Measurements from ENCODE around the gene ADTRP.

The ADTRP gene

GRCh38 chr6:11773013-11773412 is 5.6 kb downstream of the ADTRP start:
- DNase-seq (ENCODE audit: low read depth) = no peak

- DNase-seq (ENCODE audit: low read depth) = peak; percentile 84
Measured at GRCh38 chr6:11772109-11772825, 6.3 kb downstream of the ADTRP start.

- no peak for DNase-seq (ENCODE audit: low read depth)
Measured at GRCh38 chr6:11771473-11772048, 7.0 kb downstream of the ADTRP start.

GRCh38 chr6:11770546-11771466 is 7.8 kb downstream of the ADTRP start:
- DNase-seq (ENCODE audit: low read depth) = peak; percentile 95

- no peak for DNase-seq (ENCODE audit: low read depth)
Measured at GRCh38 chr6:11769811-11770545, 8.6 kb downstream of the ADTRP start.

GRCh38 chr6:11769244-11769643 is 9.4 kb downstream of the ADTRP start:
- no peak for DNase-seq (ENCODE audit: low read depth)

GRCh38 chr6:11767978-11768756 is 10.4 kb downstream of the ADTRP start:
- DNase-seq (ENCODE audit: low read depth) = no peak

- no peak for DNase-seq (ENCODE audit: low read depth)
Measured at GRCh38 chr6:11767458-11767857, 11.1 kb downstream of the ADTRP start.

- DNase-seq (ENCODE audit: low read depth) = peak; percentile 95
Measured at GRCh38 chr6:11766589-11767450, 11.8 kb downstream of the ADTRP start.

GRCh38 chr6:11766043-11766442 is 12.6 kb downstream of the ADTRP start:
- no peak for DNase-seq (ENCODE audit: low read depth)

GRCh38 chr6:11764250-11764604 is 14.4 kb downstream of the ADTRP start:
- DNase-seq (ENCODE audit: low read depth) = no peak

- no peak for DNase-seq (ENCODE audit: low read depth)
Measured at GRCh38 chr6:11763460-11764249, 14.9 kb downstream of the ADTRP start.

GRCh38 chr6:11762794-11763459 is 15.7 kb downstream of the ADTRP start:
- no peak for DNase-seq (ENCODE audit: low read depth)

- no peak for DNase-seq (ENCODE audit: low read depth)
Measured at GRCh38 chr6:11761744-11762620, 16.6 kb downstream of the ADTRP start.

- DNase-seq (ENCODE audit: low read depth) = no peak
Measured at GRCh38 chr6:11760015-11760473, 18.6 kb downstream of the ADTRP start.

GRCh38 chr6:11758878-11759277 is 19.7 kb downstream of the ADTRP start:
- no peak for DNase-seq (ENCODE audit: low read depth)

- DNase-seq (ENCODE audit: low read depth) = no peak
Measured at GRCh38 chr6:11756726-11757125, 21.9 kb downstream of the ADTRP start.

GRCh38 chr6:11756292-11756691 is 22.3 kb downstream of the ADTRP start:
- DNase-seq (ENCODE audit: low read depth) = no peak

Measured in HS-27A (cell line).